ENCODE data around the gene ACOXL.

Gene ACOXL

GRCh38 chr2:110858135-110858725 lies 125.9 kb downstream of the ACOXL start:
- no peak for DNase-seq (ENCODE audit: low read depth)

- DNase-seq (ENCODE audit: low read depth) = no peak
Measured at GRCh38 chr2:110858993-110859701, 126.8 kb downstream of the ACOXL start.

- no peak for DNase-seq (ENCODE audit: low read depth)
Measured at GRCh38 chr2:110860630-110861029, 128.3 kb downstream of the ACOXL start.

GRCh38 chr2:110861616-110862260 lies 129.4 kb downstream of the ACOXL start:
- DNase-seq (ENCODE audit: low read depth) = no peak

- DNase-seq (ENCODE audit: low read depth) = no peak
Measured at GRCh38 chr2:110863726-110864125, 131.4 kb downstream of the ACOXL start.

GRCh38 chr2:110864176-110864575 lies 131.8 kb downstream of the ACOXL start:
- no peak for DNase-seq (ENCODE audit: low read depth)

GRCh38 chr2:110864731-110865130 lies 132.4 kb downstream of the ACOXL start:
- DNase-seq (ENCODE audit: low read depth) = no peak

- no peak for DNase-seq (ENCODE audit: low read depth)
Measured at GRCh38 chr2:110865188-110865587, 132.8 kb downstream of the ACOXL start.

- no peak for DNase-seq (ENCODE audit: low read depth)
Measured at GRCh38 chr2:110866045-110866444, 133.7 kb downstream of the ACOXL start.

- DNase-seq (ENCODE audit: low read depth) = no peak
Measured at GRCh38 chr2:110866466-110866865, 134.1 kb downstream of the ACOXL start.

GRCh38 chr2:110867078-110867477 lies 134.7 kb downstream of the ACOXL start:
- DNase-seq (ENCODE audit: low read depth) = no peak

- DNase-seq (ENCODE audit: low read depth) = no peak
Measured at GRCh38 chr2:110868971-110869370, 136.6 kb downstream of the ACOXL start.

- peak; percentile 7 for DNase-seq (ENCODE audit: low read depth)
Measured at GRCh38 chr2:110869472-110870446, 137.4 kb downstream of the ACOXL start.

- DNase-seq (ENCODE audit: low read depth) = no peak
Measured at GRCh38 chr2:110870545-110870944, 138.2 kb downstream of the ACOXL start.

- no peak for DNase-seq (ENCODE audit: low read depth)
Measured at GRCh38 chr2:110871637-110872036, 139.3 kb downstream of the ACOXL start.

- DNase-seq (ENCODE audit: low read depth) = no peak
Measured at GRCh38 chr2:110872521-110872920, 140.1 kb downstream of the ACOXL start.

GRCh38 chr2:110873056-110873502 lies 140.7 kb downstream of the ACOXL start:
- no peak for DNase-seq (ENCODE audit: low read depth)

GRCh38 chr2:110873597-110874452 lies 141.5 kb downstream of the ACOXL start:
- no peak for DNase-seq (ENCODE audit: low read depth)

- DNase-seq (ENCODE audit: low read depth) = no peak
Measured at GRCh38 chr2:110874453-110875383, 142.3 kb downstream of the ACOXL start.

GRCh38 chr2:110875384-110875725 lies 143.0 kb downstream of the ACOXL start:
- DNase-seq (ENCODE audit: low read depth) = no peak

All from amniotic epithelial cell (primary cell).